ENCODE data around the gene HNRNPUL1.

- TF ChIP-seq POLR2AphosphoS5 (IDR thresholded peaks at IDR 0.05; ENCODE audit: low read depth, low read length) (no peak), POLR2A (IDR thresholded peaks at IDR 0.05; ENCODE audit: low read depth, low read length) (no peak), PAX5 (IDR thresholded peaks at IDR 0.05; ENCODE audit: insufficient read depth, low read length, severe bottlenecking) (no peak)
These were observed 38.7 kb upstream of the HNRNPUL1 start for GRCh38 chr19:41225238-41226052.

Measured in GM12891 (cell line).